HS-5 (cell line): ENCODE measurements around the gene GNPTAB.
A peak's percentile ranks its signal among the peaks of the same experiment; 100 is the strongest.

ENCODE experiments used
- DNase-seq: peaks from one replicate; pipeline ENCODE4 v3.0.0-alpha.2; 2012; ENCODE audit warnings: low read depth

GNPTAB gene

GRCh38 chr12:101804409-101804808 lies 26.4 kb downstream of the GNPTAB start:
- DNase-seq = no peak

- DNase-seq = no peak
Observed at GRCh38 chr12:101803978-101804377, 26.8 kb downstream of the GNPTAB start.

- no peak for DNase-seq
Observed at GRCh38 chr12:101802486-101802885, 28.3 kb downstream of the GNPTAB start.

GRCh38 chr12:101799774-101800173 lies 31.0 kb downstream of the GNPTAB start:
- DNase-seq = no peak

GRCh38 chr12:101795786-101796185 lies 35.0 kb downstream of the GNPTAB start:
- no peak for DNase-seq

GRCh38 chr12:101795013-101795412 lies 35.7 kb downstream of the GNPTAB start:
- no peak for DNase-seq

- DNase-seq = no peak
Observed at GRCh38 chr12:101794574-101794973, 36.2 kb downstream of the GNPTAB start.

- DNase-seq = peak; percentile 55
Observed at GRCh38 chr12:101793401-101793800, 37.4 kb downstream of the GNPTAB start.

GRCh38 chr12:101792046-101792931 lies 38.5 kb downstream of the GNPTAB start:
- no peak for DNase-seq

- DNase-seq = no peak
Observed at GRCh38 chr12:101789171-101789570, 41.6 kb downstream of the GNPTAB start.

GRCh38 chr12:101785671-101786070 lies 45.1 kb downstream of the GNPTAB start:
- no peak for DNase-seq

GRCh38 chr12:101784376-101784775 lies 46.4 kb downstream of the GNPTAB start:
- DNase-seq = no peak

- no peak for DNase-seq
Observed at GRCh38 chr12:101783838-101784237, 46.9 kb downstream of the GNPTAB start.

GRCh38 chr12:101783150-101783549 lies 47.6 kb downstream of the GNPTAB start:
- DNase-seq = no peak

GRCh38 chr12:101782273-101782731 lies 48.5 kb downstream of the GNPTAB start:
- DNase-seq = no peak

- DNase-seq = no peak
Observed at GRCh38 chr12:101781834-101782233, 48.9 kb downstream of the GNPTAB start.

GRCh38 chr12:101780599-101780998 lies 50.2 kb downstream of the GNPTAB start:
- DNase-seq = no peak

- no peak for DNase-seq
Observed at GRCh38 chr12:101779626-101780025, 51.1 kb downstream of the GNPTAB start.

- no peak for DNase-seq
Observed at GRCh38 chr12:101779200-101779599, 51.6 kb downstream of the GNPTAB start.

GRCh38 chr12:101777978-101778377 lies 52.8 kb downstream of the GNPTAB start:
- no peak for DNase-seq

- DNase-seq = no peak
Observed at GRCh38 chr12:101777485-101777884, 53.3 kb downstream of the GNPTAB start.

GRCh38 chr12:101775816-101776215 lies 54.9 kb downstream of the GNPTAB start:
- no peak for DNase-seq

- no peak for DNase-seq
Observed at GRCh38 chr12:101773650-101774162, 57.1 kb downstream of the GNPTAB start.
